ENCODE measurements around the gene METTL24.

Gene METTL24, protein sequence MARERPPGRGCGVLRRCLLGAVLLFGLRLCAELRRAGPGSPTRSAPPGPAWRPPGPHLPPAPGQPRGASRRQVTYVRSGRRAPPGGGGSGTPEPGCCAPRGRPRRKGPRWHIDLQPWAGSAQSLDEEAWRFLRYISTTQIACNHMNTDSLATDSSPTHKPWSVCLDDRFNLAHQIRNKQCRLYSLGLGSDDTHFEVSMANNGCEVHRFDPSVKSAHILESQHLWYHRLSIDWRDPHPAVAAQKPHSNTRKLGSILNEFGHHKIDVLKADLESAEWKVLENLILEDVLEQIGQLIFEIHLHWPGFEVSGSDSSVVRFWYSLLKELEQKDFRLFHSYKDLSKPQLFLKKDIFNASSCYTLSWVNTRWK

DNA sequence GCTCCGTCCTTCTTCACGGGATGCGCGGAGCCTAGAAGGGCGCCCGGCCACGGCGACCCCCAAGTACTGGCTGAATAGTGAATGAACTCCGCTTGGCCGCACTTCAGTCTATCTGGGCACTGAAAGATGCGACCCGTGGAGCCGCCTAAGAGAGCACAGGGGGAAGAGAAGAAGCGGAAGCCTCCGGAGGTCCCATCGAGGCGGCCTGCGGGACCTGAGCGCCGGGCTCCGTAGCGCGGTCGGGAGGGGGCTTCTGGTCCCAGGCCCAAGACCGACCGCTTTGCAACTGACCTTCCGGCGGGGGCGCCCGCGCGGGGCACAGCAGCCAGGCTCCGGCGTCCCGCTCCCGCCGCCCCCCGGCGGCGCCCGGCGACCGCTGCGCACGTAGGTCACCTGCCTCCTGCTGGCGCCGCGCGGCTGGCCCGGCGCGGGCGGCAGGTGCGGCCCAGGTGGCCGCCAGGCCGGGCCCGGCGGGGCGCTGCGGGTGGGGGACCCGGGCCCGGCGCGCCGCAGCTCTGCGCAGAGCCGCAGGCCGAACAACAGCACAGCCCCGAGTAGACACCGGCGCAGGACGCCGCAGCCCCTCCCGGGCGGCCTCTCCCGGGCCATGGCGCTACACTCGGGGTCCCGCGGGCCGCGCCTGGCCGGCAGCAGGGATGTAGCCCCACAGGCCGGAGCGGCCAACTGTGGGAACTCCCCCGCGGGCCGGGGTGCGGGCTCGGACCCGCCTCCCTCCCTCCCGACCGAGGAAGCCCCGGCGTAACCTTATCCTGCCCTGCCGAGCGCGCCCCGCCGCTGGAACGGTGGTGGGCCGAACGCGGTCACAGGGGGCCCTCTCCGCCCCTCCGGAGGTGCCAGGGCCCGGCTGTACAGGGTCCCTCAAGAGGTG lies at the start of gene METTL24:
TSS of gene METTL24 (minus strand) at position 686 of the 889 bp plus-strand sequence. CDS start at position 609, 77 bp downstream.
- no peak for DNase-seq

DNA sequence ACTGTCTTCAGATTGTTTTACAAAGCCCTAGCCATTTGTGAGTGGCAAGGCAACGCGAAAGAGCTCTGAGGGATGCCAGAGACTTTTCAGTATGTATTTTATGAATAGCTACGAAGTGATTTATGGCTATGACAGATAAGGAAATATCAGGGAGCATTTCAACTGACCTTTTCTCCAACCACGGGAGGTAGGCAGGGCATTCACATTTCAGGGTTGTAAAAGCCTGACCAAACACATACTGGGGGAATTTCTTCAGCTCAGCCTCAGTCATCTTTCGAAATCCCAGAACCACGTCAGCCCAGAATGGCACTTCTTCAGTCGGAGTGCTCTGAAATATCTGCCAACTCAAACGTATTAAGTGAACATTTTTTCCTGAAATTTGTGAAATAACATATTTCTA lies 46.5 kb upstream of the METTL24 start:
- DNase-seq = no peak

DNA sequence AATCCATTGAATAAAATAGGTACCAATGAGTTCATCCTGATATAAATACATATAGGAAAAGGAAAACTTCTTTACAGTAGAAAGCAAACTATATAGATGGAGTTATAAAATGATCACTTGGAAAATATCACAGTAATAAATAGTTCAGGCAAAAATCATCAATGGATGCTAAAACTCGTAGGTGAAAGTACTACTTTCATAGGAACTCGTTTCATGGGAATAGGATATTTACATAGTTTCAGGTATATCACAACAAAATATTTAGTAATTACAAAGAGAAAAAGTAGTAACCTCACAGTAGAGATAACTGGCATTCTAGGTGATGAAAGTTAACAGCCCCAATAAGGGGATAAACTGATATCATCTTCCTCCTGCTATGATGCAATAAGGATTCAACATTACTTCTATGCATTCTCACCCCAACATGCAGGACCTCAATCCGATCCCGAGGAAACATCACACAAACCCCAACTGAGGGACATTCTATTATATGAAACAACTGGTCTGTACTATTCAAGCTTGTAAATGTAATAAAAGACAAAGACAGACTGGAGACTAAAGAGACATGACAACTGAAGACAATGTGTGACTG lies 43.5 kb upstream of the METTL24 start:
- no peak for DNase-seq

DNA sequence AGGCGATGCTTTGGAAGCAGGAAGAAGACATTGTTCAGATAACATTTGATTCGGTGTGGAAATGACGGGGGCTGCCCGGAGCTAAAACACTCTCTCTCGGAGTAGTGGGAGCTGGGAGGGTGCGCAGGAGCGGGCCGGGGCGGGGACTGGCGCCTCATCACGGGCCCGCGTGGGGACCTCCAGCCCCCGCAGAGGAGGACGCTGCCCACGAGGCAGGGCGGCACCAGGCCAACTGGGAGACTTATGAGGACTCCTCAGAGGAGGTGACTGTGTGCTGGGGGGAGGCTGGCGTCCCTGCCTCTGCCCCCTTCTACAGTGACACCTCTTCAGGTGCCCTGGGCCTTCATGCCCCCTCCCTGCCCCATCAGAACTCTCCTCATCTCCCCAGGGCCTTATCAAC lies 42.1 kb upstream of the METTL24 start:
- no peak for DNase-seq

DNA sequence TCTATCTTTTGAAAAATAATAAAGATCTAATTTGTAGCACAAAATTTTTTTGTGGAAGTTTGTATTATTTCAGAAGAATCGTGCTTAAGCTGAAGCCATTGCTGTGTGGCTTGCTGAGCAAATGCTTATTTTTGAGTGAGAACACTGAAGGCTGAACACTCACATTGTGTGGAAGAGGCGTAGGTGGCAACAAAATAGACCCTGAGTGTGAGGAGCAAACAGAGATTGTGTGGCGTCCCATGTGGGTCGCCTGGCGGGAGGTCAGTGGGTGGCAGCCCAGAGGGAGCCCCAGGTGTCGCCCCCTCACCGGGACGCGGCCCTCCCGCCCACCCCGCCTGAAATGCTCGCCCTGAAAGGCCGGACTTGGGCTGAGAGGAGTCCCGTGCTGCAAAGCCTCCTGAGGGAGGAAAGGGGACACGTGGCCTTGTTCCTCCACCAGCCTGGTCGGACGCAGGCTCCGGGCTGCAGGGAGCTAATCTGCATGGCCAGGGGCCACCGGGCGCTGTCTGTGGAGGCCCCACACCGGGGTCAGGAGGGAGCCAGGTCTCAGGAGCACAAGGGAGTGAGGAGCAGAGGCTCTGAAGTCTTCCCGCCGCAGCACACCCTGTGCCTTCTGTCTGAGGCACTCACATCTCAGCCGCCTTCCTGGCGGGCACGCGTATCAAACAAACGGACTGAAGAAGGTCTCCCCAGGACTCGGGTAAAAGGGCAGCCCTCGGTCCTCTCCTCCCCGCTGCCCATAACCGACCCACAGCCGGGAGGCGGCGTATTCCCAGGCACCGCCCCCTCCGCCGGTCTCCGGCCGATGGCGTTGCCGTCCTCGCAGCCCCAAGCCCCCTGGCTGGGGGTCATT lies 41.3 kb upstream of the METTL24 start:
- DNase-seq = no peak

DNA sequence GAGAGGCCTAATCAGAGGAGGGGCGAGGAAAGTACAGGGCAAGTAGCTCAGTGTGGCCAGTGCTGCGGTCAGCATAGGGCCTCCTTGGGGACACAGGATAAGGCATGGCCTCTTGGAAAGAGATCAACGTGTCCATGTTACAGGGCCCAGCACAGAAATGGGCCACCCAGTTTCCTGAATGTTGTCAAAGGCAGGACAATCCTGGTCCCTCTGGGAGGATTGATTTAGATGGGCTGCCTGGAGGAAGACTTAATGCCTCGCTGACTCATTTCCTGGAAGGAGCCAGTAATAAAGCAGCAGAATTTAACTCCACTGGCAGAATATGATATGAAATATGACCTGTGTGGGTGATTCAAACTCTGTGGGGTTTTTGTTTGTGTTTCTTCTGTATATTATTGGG lies 40.6 kb upstream of the METTL24 start:
- DNase-seq = no peak

DNA sequence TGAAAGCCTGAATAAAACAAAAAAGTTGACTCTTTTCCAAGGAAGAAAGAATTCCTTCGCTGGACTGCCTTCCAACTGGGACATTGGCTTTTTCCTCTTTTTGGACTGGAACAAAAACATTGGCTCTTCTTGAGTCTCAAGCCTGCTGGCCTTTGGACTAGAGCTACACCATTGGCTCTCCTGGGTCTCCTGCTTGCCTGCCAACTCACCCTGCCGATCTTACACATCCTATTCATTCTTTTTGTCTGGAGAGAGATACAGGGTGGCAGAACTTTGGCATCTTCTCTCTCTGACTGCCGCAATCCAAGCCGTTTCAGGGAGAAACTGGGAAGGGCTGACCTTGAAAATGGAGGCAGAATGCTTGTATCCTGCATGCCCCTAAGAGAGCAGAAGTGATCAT lies 37.1 kb upstream of the METTL24 start:
- no peak for DNase-seq

DNA sequence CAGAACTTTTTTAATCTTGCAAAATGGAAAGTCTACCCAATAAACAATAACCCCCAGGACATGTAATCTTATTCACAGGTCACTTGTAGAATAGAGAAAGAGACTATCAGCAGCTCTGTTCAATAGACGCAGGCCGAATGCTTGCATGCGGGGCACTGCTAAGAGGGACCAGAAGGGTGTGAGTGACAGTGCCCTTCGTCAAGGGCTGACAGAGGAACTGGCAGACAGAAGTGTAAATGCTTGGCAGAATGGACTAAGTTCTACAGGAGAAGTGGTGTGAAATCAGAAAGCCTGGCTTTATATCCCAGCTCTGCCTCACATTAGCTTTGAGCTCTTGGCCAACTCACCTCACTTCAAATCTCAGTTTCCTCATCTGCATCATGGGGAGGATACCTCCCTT lies 36.3 kb upstream of the METTL24 start:
- no peak for DNase-seq

DNA sequence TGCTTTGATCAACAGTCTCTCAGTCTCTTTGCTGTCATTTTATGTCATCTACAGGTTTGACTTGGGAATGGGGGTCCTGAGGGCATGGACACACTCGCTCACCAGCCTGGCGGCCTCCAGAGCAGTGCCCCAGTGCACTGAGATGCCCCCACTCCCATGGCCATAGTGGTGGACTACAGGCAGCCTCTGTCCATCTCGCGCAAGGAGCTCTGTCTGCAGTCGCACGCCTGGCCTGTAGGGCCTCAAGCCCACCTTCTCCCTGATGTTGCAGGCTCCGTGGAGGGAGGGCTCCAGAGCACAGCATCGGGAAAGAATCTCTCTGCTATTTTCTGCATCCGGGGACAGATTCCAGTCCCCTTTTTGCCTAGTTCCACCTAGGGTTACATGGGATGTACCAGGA lies 34.6 kb upstream of the METTL24 start:
- DNase-seq = no peak

DNA sequence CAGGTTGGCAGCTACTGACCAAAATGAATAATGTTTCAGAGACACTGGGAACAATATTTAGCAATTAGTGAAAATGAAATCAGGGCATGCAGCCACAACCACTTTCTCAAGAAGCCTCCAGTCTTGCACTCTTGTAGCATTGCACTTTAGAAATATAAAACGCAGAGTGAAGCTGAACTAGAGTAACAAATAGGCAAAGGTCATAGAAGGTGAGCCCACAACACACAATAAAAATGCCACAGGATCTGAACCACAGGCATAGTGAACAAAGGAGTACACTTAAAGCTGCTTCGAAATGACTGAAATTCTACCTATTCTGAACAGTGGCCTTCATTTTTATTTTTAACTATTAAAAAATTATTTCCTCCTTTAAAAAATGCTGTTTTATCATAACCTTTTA lies 32.3 kb upstream of the METTL24 start:
- DNase-seq = no peak

DNA sequence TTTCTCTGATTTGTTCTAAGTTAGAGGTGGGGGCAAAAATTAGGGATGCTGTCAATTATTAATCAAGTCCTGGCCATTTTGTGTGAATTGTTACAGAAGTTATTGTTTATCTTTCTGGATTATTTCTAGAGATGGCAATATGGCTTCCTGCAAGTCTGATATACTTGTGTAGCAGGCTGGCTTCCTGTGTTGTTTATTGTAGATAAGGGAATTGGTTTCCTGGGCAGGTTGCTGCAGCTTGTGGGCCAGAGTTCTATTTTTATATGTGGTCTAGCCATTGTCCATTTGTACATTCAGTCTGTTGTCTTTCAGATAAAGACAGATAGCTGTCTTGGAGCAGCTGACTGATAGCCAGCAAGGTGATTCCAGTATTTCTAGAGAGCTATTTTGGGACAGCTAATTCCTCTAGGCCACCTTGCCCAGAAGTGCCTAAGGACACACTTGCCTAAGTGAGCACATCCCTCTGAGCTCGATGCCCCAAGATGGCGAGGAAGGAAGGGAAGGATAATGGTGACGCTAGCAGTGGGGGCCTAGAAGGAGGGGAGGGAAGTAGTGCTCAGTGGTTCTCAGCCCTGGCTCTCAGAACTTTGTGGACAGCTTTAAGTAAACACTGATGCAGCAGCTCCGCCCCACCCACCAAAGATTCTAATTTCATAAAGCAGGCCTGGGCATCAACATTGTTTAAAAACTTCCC lies 31.7 kb upstream of the METTL24 start:
- DNase-seq = no peak

DNA sequence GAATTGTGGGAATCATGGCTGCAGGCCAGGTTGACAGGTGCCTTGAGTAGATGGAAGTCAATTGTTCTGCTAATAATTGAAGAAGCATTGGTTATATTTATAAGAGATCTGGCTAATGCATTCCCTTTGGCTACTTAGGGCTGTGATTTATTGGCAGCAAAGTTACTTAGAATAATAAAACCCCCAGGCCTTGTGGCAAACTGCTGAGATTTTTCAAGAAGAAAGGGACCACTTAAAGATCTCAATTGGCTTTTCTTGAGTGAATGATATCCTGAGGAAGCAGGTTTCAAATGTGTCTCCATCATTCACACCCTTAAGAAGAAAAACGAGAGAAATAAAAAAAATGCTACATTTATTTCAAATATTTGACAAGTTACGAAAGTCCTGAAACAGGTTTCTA lies 29.8 kb upstream of the METTL24 start:
- no peak for DNase-seq

DNA sequence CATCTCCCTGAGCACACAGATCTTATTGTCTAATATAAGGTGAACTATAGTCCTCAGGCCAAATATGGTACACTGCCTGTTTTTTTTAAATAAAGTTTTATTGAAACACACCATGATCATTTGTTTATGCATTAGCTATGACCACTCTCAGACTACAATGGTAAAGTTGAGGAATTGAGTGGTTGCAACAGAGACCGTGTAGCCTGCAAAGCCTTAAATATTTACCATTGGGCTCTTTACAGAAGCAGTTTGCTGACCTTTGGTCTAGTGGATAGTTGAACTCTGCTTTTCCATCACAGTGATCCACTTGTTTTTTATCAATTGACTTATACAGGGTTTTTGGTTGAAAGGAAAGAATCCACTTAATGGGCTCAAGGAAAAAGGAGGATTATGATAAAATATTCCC lies 27.3 kb upstream of the METTL24 start:
- no peak for DNase-seq

DNA sequence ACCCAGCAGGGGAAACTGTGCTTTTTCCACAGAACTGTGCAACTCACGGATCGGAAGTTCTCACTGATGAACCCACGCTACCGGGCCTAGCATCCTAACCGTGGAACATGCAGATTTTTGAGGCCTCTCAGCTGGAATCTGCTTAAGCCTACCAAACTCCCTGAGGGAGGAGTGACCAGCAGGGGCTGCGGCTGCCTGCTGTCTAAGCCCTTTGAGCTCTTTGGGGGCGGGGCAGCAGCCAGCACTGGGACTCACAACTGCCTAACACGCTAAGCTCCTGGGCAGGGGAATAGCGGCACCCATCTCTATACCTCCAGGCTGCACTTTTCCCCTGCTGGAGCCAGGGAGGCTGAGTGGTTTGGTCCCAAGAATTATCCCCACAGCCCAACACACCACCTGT lies 20.4 kb upstream of the METTL24 start:
- DNase-seq = no peak

DNA sequence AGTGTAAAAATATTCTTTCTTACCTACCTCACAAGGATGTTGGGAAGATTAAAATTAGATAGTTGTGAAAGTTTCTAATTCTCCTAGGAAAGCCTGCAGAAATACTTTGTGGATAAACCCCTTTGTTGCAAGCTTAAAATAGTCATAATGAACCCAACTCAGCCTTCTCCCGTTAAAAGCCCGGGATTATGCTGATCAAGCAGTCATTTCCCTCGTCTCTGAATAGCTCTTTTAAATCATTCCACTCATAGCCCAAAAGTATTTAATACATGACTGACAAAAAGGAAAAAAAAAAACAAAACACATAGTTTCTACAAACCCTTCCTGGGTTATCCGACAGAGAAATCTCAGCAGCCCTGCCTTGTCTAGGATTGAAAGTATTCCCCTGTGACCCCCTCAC lies 10.9 kb upstream of the METTL24 start:
- DNase-seq = no peak

DNA sequence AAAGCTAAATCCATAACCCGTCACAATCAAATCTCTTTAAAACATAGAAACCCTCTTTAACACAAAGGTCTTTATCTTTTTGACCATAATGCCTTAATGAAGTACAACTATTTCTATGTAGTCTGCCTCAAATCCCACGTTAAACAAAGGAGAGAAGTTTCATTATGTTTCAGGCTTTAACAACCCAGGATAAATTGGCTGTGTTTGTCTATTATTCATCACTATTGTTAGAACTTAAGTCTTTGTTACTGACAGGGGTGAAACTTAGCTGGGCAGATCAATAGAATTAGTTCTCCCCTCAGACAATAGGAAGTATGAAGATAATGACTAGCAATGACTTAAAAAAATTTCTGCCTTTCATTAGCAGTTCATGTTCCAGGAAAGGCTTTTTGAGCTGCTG lies 10.1 kb upstream of the METTL24 start:
- DNase-seq = no peak

DNA sequence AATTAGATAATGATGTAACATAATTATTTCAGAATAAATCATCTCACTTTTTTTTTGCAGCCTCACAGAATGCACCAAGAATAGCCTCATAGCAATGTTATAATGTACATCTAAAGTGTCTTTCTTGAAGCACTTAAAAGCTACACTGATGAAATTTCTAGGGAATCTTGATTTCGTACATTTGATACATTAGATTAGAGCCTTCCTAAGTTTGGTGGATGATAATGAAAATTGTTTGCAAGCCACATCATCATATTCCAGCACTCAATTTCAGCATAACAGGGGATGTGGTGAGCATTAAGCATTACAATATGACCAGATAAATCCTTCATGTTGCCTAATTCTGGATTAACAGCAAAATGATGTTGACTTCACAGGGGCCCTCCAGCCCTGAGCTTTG lies 9.7 kb upstream of the METTL24 start:
- no peak for DNase-seq

DNA sequence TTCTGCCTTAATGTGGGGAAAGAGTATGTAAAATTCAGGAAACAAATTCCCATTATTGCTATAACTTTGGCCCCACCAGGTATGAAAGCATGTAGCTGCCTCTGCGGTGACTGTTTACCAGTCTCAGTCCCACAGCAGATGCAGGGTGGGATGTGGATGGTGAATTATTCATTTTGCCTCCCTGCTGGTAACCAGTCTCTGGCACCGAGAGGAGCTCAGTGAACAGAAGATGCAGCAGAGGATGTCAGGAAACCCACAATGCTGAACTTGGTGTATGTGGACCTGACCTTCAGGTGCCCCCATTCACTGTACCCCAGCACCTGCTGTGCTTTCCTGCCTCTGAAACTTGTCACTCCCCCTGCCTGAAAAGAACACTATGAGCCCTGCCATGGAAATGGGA lies 8.8 kb upstream of the METTL24 start:
- no peak for DNase-seq

DNA sequence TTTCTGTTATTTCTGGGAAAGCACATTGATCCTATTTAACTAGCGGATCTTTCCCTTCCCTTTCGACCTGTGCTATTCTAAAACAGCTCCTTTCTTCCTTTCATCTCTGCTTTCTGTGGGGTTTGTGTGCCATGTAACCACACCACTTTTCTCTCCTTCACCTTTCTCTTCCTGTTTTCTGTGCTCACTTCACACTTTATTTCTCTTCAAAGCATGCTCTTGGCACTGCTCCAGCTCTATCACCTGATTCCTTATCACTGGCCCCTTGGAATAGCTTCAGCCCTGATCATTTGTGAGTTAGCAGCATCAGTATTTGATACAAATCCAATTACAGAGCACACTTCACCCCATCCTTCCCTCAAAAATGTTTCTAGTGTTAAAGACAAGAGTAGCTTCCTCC lies 8.1 kb upstream of the METTL24 start:
- no peak for DNase-seq

DNA sequence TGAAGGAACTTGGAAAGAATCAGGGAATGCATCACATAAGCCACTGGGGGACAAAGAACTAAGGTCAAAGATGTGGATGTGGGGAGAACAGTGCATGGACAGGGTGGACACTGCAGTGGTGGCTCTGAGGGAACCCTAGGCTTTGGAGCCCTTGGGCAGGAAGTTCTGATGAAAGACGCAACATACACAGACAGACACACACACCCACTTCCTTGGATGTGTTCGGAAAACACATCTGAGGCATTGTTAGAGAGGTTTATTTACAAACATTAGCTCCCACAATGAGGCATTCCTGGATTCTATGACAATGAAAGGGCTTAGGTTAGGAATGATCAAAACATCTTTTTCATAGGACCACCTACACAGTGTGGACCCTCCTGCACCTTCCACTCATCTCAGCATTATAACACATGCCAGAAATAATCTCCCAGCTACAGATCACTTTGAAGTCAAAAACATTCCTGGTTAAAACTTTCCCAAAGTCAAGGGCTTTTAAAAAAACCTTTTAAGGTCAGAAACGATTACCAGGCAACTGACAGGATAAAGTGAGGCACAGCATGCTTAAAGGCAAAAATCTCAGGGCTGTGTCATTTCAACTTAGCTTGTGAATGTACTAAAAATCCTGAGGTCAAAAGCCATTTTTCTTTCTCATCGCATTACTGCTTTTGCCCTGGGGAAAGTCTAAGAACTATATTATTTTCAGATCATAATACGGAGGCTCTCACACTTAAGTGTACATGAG lies 6.4 kb upstream of the METTL24 start:
- no peak for DNase-seq

DNA sequence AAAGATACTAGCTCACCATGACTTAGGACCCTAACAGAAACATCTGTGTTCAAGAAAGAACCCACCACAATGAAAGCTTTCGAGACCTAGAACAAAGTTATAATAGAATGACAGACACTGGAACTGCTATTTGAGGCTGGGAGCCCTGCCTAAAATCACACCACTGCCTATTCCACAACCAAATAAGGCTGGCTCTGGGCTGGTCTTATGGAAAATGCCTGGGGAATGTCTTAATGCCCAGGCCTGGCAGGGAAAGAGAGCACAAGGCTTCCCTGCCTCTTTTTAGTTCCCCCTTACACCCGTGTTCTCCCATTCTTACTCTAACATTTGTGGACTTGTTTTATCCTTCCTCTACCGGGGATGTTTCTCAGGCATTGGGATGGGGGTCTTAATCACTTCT lies 5.6 kb upstream of the METTL24 start:
- no peak for DNase-seq

DNA sequence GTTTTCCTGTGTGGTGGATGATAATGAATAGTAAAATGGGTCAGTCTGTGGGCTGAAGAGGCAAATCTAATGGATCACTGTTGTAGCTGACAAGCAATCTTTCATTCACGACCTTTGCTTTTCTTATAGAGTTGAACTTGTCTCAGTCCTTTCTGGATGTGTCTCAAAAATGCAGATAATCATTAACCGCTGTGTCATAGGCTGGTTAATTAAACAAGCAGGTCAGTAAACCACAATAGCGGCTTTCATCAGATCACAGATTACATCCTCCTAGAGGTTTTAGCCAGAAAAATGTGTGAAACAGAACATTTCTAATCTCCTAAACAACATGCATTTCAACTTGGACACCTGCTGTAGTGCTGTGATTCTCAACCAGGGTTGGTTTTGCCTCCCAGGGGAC lies 2.5 kb upstream of the METTL24 start:
- no peak for DNase-seq
